NCI-H226 (cell line): ENCODE measurements around the gene PANK4.
"Not testable (repeated sequence)": the region's sequence is repeated elsewhere in the genome, so short reads cannot be mapped to it uniquely, and the experiment has no call there.

Source experiments
- DNase-seq: peaks from one replicate; pipeline ENCODE4 v3.0.0-alpha.2; 2015

Gene PANK4

DNA sequence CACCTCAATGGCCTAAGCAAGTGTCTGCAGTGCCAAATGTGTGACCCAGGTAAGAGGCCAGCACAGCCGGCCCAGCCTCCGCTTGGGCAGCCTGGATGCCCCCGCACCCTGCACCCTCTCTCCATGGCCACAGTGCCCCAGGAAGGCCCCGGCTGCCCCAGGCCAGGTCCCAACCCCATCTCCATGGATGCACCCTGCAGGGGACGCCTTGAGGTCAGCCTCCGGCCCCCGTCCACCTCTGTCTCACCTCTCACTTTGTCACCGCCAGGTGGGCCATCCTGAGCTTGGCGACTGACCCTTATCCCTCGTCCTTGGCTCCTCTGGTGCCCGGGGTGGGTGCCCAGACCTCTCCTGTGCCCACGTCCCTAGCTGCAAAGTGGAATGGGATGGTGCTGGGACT is 32.0 kb upstream of the PANK4 start:
- no peak for DNase-seq

DNA sequence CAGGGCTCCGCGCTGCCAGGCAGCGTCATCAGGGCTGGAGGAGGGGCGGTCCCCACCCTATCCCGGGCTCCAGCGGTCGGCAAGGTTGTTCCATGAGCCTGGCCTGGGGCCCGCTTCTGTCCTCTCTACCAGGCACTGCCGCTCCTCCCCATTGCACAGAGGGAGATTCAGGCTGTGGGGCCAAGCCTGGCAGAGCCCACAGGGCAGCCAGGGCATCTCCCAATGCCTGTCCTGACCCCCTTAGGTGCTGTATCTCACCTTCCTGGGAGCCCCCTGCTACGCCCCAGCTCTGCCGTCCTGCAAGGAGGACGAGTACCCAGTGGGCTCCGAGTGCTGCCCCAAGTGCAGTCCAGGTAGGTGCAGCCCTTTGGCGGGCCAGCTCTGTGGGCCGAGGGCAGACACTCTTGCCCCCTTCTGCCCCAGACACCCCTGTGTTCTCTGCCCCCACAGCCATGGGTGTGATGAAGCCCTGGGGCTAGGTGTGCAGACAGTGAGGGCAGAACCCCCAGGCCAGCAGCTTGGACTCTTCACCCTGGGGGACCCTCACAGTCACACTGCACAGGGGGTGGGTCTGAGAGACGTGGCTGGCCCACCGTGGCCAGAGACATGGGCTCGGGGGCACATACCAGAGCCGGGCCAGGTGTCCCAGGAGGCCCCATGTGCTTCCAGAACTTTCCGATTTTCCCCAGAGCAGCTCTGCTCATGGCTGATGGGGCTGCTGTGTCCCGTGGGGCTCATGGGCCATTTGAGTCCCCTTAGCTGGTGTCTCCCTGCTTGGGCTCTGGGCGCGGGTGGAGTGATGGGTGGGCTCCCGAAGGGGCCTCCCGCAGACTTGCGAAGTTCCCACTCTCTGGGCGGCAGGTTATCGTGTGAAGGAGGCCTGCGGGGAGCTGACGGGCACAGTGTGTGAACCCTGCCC is 31.3 kb upstream of the PANK4 start:
- DNase-seq, result no peak

DNA sequence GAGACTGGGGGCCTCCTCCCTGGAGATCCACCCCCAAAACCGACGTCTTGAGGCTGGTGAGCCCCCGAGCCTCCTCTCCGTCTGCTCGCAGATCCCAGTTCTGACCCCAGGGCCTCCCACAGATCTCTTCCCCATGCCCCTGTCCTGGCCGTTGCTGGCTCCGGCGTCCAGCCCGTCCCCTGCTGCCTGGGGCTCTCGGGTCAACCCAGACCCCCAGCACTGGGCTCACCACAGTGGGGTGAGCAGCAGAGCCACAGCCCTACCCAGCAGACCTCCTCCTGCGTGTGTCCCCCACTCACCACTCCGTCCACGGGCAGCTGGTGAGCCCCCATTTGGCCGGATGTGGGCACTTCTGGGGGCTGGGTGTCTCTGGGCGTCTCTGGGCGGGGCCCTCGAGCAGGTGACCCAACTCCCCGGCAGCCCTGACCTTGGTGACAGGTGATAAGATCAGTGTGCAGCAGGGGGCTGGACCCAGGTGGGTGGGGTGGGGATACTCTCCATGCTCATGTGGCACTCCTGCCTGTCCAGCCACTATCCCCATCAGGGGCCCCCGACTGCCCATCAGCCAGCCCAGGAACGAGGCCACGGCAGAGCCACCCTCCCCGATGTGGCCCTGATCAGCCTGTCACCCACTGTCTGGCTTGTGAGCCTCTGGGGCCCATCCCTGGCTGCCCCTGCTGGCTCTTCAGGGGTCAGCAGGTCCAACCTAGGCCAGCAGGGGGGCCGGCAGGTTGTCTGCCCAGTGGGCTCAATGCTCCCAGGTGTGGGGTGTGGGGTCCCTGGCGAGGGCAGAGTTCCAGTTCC is 30.5 kb upstream of the PANK4 start:
- DNase-seq, result no peak

DNA sequence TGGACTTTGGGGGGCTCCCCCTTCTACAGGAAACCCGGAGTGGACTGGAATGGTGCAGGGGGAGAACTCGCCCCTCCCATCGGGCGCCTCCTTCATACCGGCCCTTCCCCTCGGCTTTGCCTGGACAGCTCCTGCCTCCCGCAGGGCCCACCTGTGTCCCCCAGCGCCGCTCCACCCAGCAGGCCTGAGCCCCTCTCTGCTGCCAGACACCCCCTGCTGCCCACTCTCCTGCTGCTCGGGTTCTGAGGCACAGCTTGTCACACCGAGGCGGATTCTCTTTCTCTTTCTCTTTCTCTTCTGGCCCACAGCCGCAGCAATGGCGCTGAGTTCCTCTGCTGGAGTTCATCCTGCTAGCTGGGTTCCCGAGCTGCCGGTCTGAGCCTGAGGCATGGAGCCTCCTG is 29.9 kb upstream of the PANK4 start, which contains the start of gene TNFRSF14:
TNFRSF14 (plus strand) TSS at position 95 of the 401 bp plus-strand sequence; CDS start at position 389, 294 bp downstream.
- no peak for DNase-seq

DNA sequence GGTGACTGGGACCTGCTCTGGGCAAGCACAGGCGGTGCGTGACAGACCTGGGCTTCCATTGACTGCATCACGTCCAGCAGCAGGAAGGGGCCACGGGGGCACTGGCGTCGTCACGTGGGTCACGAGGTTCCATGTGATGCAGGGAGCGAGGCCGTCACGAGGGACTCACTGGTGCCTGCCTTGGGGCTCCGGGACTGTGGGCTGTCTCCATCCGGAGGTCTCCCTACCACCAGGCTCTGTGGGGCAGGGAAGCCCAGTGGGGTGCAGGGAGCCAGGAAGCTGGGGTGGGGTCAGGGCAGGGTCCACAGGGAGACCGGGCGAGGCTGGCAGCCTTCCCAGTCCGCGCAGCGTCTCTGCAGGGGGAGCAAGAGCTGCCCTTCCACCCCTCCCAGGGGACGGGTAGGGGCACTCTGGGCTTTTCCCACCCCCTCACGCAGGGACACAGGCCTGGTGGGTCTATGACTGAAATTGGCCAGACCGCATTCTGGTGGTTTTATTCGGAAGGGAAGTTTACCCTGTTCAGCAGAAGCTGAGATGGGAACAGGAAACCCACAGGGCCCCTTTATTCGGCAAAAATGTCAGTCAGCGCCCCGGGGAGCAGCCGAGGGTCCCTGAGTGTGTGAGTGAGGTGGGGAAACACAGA is 29.4 kb upstream of the PANK4 start:
- DNase-seq, result no peak

DNA sequence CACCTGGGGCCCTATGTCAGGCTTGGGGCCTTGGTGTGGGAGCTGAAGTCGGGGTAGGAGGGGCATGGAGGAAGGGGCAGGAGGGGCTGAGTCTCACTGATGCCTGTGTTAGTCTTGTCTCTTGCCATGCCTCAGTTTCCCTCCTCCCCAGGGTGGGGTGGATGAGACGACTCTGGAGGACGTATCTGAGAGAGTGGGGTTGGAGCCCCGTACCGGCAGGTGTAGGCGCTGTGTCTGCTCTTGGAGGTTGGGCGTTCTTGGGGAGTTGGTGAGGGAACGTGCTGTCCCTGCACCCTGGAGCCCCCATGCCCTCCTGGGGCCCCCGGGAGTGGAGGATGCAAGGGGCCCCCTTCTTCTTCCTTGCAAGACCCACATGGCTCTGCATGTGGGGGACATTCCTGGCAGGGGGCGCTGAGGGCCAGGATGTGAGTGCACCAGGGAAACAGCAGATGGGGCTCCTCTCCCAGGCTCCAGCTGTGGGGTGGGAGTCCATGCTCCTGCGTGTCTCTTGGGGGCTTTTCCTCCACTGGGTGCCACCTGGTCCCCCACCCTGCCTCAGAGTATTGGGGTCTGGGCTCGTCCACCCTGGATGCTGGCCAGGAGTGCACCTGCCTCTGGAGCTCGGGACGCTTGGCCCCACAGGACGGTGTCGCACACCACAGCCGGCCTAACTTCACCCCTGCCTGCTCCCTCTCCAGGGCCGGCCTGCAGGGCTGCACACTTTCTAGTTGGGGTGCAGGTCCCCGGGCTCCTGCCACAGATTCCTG is 28.4 kb upstream of the PANK4 start:
- DNase-seq, result no peak

DNA sequence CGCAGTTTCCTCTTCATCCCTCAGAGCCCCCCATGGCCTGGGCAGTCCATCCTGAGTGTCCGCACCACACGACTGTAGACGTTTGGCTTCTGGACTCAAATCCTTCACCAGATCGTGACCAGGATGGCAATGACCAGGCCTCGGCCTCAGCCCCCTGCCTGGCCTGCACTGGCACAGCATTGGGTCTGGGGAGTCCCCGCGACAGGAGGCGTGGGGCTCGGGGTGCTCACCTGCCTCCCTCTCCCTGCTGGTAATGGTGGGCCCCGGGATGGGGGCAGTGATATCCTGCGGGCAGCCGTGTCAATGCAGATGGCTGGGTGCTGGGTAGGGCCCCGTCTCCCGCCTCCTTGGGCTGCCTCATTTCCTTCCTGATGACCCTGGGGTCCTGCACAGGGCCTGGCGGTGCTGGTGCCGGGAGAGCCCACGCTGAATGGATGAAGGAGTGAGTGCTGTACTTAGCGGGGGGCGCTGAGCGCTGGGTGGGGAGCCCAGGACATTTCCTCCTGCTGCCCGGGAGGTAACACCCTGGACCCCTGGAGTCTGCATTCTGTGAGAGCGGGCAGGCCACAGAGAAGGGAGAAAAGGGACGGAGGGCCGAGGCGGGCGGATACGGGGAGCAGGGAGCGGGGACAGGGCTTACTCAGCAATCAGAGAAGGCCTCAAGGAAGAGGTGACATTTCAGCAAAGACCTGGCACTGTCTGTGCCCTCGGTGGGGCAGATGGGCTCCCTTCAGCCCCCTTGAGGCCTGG is 27.6 kb upstream of the PANK4 start:
- no peak for DNase-seq

DNA sequence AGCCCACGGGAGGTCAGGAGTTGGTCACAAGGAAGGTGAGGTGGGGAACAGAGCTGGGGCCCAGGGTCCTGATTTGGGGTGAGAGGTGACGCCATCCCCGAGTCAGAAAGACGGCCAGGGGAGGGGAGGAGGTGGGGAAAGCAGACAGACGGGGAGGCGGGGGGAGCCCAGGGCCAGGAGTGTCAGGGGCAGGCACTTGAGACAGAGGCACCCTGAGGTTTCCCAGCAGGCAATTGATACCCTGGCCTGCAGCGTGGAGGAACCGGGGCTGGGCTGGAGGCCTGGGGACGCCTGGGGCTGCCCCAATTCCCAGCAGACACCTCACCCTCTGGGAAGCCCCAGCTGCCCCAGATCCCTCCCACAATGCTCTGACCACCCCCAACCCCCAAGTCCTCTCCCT is 26.7 kb upstream of the PANK4 start:
- not testable (repeated sequence) for DNase-seq

DNA sequence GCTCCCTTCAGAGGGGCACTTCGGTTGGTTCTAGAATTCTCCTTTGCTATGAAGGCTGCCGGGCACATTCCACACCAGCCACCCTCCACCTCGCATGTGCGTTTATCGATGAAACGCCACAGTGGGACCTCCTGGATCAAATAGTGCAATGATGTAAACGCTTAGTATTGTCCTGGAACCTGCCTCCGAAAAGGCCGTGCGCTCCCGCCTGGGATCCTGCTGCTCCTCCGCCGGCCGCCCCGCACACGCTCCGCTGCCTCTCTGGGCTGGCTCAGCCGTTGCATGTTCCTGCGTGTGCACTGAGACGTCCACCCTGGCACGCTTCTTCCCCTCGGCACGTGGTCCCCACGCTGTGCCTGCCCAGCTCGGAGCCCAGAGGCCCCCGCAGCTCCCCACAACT is 25.8 kb upstream of the PANK4 start:
- DNase-seq, result no peak

DNA sequence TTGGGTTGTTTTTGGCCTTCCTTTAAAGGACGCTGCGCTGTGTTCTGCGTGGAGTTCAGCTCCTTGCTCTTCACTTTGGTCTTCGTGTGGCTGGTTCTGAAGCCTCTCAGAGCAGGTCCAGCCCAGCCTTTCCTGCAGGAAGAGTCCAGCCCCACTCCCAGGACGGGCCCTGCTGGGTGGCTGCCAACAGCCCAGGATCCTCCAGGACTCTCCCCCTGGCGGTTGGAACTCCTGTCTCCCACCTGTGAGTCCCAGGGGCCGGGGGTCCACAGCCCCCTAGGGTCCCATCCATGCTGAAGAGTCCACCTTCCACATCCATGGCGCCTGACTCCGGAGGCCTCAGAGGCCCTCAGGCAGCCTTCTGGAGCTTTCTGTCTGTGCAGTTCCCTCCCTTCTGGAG is 25.1 kb upstream of the PANK4 start:
- DNase-seq, result not testable (repeated sequence)

DNA sequence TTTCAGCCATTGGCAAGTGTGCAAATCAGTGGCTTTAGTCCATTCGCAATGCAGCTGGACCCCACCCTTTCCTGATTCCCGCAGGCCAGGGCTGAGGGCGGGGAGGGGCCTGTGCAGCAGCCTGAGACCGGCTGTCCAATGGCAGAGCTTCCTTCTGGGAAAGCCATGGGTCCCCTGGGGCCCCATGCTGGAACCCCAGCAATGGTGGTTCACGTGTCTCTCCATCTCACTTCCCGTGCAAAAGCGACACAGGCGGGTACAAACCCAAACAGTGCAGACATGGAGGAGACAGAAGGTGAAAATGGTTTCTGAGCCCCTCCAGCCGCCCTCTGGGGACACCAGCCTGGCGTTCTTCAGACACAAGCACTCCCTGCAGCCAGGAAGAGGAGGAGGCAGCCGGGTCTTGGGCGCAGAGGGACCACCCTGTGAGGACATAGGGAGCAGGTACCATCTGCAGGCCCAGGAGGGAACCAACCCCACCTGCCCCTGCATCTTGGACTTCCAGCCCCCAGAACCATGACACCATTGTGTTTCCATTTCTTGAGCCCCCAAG is 24.0 kb upstream of the PANK4 start:
- not testable (repeated sequence) for DNase-seq

DNA sequence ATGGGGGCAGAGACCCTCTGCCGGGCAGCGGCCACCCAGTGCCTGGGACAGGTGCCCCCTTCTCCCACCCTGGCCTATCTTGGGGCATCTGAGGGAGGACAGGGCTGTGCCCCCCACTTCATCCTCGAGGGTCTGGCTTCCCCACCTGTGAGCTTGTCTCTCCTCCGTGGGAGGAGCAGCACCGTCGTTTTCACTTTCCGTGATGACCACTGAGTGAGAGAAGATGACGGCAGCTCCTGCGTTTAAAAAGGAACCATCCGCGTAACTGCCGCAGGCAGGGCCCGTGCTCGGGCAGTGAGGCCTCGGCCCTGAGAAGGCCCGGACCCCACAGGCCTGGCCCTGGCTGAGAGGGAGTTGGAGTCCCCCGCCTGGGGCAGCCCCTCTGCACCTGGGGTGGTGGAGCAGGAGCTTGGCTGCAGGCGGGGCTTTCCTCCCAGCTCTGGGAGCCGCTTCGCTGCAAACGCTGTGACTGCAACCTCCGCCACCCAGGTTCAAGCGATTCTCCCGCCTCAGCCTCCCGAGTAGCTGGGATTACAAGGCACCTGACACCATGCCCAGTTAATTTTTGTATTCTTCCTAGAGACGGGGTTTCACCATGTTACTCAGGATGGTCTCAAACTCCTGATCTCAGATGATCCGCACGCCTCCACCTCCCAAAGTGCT is 23.1 kb upstream of the PANK4 start:
- not testable (repeated sequence) for DNase-seq

DNA sequence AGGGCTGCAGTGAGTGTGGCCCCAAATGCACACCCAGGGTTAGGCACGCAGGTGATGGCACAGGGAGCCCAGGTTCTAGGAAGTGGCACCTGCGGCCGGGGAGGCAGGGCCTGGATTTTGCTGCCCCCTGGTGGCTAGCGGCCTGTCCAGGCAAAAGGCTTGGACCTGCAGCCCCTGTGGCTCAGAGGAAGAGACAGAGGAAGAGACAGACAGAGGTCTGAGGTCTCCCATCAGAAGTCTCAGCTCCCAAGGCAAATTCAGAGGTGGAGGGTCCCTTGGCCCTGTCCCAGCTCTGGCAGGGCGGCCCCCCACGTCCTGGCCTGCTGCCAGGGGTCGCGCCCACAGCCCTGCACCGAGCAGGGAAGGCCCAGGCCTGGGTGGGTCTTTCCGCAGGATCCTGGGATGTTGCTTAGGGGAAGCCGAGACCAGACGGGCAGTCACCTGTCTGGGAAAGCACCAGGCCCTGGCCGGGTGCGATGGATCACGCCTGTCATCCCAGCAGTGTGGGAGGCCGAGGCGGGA is 21.7 kb upstream of the PANK4 start:
- DNase-seq, result peak; percentile 54

DNA sequence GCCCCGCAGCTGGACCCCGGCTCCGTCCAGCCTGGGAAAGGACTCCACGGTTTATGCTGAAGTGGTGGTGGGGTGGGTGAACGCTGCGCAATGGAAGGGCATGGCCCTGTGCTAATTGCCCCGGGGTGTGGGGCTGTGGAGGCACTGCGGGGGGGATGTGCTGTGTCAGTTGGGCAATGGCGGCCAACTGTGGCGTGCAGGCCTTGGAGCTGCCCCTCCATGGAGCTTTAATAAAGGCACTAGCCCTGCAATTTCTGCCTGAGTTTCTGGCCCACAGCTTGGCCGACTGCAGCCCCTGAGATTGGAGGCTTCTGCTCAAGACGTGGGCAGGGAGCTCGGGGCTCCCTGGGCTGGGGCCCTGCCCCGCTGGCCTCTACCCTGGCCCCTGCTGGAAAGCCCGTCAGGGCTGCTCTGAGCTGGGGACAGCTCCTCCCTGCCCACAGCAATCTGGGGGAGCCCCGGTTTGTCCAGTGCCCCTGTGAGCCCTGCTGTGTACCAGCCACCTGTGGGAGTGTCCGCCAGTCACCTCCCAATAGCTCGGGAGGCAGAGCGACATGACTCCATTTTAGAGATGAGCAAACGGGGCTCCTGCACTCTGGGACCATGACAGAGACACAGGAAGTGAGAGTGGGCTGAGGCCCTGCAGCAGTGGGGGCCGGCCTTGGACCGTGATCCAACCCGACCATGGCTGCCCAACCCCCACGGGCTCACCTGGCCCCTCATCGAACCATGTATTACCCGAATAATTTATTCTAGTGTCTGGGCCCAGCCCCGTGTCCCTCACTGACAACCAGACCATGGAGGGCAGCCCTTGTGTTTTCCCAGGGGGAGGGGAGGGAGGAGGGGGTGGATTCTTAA is 21.0 kb upstream of the PANK4 start:
- no peak for DNase-seq

DNA sequence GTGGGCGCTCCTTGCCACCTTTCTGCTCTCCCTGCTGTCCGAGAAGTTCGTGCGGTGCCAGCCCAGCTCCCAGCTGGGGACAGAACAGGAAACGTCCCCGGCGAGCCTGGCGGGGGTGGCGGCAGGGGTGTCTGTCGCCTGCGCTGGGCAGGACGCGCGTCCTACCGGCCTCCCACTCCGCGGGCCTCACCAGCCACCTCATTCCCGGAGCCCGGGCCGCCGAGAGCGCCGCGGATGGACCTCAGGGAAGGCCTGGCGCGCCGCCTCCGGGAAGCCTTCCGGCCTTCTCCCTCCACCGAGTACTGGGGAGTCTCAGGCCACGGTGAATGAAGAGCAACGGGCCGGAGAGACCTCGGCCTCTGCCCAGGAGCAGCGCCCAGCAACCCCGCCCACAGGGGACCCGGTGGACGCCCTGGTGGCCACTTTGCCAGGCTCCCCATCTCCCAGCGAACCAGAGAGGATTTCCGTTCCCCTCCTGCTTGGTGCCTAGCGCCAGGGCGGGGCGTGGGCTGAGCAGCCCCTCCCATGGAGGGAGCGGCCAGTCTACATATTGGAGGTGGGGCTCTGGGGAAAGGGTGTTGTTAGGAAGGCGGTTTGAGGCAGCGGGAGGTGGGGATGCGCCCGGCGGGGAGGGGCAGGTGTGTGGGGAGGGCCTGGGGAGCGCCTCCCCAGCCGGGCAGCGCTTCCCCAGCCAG is 20.3 kb upstream of the PANK4 start:
- peak; percentile 94 for DNase-seq

DNA sequence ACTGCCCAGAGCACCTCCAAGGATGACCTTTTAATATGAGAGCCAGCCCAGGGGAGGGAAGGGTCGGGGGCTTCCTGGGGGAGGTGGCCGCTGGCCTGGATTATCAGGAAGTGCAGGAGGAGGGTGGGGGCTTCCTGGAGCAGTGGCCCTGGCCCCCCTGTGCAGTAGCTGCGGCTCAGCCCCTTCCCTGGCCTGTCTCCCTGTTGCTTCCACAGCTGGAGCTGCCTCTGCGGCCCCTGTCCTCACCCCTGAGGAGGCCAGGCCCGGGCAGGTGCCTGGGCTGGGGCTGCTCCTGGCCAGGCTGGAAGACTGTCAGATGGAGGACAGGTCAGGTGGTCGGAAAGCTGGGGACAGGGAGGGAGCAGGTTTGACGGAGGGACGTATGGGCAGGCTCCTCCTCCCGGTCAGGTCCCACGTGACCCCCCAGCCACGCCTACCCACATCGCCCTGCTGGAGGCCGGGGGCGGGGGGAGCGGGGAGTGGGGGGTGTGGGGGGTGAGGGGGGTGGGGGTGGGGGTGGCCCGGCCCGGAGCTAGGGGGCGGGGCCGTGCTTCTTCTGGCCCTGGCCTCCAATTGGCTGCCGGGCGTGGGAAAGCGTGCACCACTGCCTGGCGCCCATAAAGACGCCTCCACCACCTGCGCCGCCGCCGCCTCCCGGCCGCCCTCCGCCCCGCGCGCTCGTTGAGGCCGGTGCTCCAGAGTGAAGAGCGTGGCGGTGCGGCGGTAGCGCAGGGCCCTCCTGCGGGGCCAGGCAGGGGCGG is 19.5 kb upstream of the PANK4 start:
- peak; percentile 79 for DNase-seq

DNA sequence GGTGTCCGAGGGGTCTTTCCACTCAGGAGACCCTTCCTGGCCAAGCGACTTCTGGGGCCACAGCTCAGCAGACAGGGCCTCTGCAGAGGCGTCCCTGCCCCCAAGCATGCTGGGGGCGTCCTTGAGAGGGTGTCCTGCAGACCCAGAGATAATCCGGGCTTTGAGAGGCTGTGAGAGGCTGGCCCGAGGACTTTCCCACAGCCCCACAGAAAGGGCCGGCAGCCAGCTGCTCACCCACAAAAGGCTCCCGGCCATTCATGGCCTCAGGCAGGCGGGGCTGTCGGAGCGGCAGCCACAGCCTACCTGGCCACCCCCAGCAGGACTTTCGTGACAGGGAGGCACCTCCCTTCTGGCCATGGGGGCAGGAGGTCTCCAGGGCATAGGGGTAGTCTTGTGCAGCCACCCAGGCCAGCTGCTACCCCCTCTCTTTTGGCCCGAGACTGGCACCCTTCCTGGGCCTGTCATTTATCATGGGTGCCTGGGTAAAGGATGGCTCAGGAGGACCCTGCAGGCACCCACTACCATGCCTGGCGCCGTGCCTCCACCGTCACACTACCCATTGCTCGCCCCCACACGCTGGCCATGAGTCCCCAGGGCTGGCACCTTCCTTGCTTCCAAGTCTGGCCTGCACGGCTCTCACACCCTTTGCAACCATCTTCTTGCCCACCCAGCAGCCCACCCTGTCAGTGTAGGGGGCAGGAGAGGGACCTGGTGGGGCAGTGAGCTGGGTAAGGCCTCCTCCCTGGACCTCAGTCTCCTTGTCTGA is 18.7 kb upstream of the PANK4 start:
- DNase-seq, result no peak
